ENCODE data around the gene EFNA4. TPM values are rescaled to one million over a fixed set of nuclear protein-coding genes. Genes with fewer than 3 reads are reported as not detected.

The EFNA4 gene
- total RNA-seq, 1 experiment from 2014 or later, result 45.0 TPM

DNA sequence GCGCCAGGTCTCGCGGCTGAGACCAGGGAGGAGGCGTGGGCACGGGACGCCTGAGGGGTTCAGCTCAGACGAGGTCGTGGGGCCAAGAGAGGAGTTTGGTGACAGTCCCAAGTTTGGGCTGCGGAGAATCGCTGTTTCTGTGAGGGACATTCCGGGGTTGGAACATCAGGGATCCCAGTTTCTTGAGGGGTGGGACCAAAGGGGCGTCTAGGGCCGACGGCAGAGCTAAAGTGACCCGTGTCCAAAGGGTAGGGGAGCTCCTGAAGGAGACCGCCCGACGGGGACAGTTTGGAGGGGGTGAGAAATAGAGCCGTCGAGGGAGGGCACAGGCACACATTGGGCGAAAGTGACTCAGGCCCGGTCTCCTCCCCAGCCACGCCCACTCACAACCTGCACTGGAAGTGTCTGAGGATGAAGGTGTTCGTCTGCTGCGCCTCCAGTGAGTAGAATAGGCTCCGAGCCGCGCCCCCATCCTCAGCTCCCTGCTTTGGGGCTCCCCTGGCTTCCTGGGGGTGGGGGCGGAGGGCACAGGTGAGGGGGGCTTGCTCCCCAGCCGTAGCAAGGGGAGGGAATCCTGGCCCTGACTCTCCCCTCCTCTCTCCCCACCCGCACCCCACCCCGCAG, 22.1 kb downstream of the EFNA4 start:
- peak; percentile 61 for DNase-seq (ENCODE audit: low spot score)

DNA sequence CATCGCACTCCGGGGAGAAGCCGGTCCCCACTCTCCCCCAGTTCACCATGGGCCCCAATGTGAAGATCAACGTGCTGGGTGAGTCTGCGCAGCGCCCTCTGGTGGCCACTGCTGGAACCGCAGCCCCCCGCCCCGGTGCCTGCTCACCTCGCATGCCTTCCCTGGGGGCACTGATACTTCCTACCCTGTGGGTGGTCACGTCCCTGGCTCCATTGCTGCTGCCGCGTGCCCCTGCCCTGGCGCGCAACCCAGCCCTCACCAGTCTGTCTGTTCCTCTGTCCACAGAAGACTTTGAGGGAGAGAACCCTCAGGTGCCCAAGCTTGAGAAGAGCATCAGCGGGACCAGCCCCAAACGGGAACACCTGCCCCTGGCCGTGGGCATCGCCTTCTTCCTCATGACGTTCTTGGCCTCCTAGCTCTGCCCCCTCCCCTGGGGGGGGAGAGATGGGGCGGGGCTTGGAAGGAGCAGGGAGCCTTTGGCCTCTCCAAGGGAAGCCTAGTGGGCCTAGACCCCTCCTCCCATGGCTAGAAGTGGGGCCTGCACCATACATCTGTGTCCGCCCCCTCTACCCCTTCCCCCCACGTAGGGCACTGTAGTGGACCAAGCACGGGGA, 22.7 kb downstream of the EFNA4 start:
- peak; percentile 73 for DNase-seq (ENCODE audit: low spot score)

DNA sequence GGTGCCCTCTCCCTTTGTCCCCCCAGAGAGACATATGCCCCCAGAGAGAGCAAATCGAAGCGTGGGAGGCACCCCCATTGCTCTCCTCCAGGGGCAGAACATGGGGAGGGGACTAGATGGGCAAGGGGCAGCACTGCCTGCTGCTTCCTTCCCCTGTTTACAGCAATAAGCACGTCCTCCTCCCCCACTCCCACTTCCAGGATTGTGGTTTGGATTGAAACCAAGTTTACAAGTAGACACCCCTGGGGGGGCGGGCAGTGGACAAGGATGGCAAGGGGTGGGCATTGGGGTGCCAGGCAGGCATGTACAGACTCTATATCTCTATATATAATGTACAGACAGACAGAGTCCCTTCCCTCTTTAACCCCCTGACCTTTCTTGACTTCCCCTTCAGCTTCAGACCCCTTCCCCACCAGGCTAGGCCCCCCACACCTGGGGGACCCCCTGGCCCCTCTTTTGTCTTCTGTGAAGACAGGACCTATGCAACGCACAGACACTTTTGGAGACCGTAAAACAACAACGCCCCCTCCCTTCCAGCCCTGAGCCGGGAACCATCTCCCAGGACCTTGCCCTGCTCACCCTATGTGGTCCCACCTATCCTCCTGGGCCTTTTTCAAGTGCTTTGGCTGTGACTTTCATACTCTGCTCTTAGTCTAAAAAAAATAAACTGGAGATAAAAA, 23.5 kb downstream of the EFNA4 start:
- no peak for DNase-seq (ENCODE audit: low spot score)

DNA sequence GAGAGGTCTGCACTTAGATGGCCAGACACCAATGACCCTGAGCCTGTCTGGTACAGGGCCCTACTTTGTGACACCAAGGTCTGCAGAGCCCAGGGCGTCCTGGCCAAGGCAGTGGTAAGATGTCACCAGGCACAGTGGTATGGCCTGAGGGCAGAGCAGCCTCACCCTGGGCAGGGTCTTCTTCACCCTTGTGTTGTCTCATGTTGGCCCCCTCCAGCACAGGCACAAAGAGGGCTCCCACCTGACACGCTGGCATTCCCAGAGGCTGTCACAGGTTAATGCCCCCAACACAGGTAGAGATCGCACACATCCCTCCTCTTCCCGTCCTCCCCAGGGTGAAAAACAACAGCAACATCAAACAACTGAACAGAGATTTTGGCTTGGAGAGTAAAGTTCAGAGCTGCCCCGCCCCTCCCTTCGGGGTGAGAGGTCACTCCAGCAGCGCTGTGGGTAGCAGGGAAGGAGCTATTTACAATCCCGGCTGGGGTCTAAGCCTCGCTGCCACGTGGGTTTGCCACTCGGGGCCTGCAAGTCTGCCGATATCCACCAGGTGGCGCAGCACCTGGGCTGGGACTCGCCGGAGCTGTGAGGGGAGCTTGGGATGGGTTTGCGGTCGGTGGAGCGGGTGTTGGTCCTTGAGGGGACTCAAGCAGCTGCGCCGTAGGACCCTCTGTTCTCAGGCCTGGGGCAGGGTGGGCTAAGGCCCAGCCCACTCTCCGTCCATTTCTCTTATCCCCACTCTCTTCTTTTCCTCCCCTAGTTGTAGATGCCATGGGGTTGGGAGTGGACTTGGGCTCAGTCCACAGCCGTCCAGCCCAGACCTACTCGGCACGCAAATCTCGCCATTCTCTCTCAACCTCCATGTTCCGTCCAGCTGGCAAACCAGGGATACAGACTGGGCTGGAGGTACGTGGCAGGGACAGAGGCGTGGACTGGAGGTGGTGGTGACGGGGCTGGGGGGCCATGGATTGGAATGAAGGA, 27.8 kb downstream of the EFNA4 start:
- peak; percentile 85 for DNase-seq (ENCODE audit: low spot score)

DNA sequence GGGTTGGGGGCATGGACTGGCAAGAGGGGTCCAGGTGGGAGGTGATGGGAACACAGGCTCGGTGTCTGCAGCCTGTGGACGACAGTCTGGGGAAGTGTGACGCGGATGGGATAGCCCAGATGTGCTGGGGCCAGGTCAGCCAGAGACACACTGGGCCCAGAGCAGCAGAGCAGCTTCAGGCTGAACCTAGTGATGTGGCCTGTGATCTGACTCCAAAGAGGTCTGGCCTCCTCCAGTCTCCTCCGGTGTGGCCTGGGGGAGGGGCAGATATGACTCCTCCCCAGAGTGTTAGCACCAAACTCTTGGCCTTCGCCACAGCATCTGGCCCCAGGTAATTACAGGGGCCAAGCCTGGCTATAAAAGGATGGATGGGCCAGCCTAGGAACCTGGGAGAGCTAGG, 28.6 kb downstream of the EFNA4 start:
- DNase-seq (ENCODE audit: low spot score), result no peak

DNA sequence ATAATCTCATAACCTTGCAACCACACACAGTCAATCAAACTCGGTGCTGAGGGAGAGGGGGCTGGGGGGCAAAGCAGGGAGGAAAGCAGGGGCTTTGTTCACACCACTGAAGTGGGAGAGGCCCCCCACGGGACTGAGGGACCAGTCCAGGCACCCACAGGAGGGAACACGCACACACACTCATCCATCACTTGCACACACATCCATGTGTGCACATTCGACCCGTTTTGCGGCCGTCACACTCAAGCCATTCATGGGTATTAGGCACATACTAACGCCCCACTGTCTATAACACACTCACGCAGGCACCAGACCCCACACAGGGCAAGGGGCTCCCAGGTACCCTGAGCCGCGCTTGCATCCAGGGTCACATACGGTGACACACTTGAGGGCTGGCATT, 29.1 kb downstream of the EFNA4 start:
- no peak for DNase-seq (ENCODE audit: low spot score)

DNA sequence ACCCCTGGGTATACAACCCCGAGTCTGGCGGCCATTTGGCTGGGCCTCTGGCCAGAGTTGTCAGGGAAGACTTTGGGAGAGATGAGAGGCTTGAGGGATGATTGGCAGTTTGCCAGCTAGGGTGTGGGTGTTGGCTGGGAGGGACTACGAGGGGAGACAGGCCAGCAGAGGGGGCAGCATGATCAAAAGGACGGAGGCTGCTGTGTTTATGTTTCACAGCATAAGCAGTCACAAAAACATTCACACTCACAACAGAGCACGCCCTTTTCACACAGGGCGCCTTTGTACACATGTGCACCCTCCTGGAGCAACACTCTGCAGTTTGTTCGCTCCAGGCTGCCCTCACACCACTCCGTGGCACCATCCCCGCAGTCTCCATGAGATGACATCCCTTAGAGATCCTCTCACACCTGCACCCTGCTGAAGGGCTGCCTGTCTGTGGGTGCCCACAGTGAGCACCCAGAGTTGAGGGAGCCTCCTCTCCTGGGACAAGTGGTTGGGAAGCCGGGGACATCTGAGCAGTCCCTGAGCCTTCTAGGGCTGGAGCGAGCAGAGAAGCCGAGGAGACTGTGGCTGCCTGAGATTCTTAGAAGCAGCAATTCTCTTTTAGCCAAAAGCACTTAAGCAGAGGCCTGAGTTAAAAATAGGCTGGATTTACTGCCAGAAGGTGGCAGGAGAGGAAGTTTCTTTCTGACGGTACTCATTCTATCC, 30.5 kb downstream of the EFNA4 start:
- peak; percentile 57 for DNase-seq (ENCODE audit: low spot score)

DNA sequence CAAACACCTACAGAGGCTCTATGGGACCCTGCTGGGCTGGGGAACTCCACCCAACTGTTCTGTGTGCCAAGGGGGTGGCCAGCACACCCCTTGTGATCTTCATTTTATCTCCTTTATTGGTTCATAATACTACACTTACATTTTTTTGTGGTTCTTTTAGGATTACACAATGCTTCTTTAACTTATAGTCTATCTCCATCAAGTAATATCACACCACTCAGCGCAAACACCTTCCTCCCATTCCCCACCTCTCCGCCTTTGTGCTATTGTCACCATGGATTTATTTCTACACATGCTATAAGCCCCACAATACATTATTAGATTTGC, 31.0 kb downstream of the EFNA4 start:
- no peak for DNase-seq (ENCODE audit: low spot score)

DNA sequence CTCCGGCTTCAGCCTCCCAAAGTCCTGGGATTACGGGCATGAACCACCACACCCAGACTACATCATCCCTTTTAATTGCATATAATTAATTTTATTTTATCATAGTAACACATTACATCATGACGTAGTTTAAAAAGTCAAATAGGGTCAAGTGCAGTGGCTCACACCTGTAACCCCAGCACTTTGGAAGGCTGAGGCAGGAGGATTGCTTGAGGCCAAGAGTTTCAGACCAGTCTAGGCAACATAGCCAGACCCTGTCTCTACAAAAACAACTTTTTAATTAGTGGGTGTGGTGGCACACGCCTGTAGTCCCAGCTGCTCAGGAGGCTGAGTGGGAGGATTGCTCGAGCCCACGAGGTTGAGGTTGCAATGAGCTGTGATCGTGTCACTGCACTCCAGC, 35.8 kb downstream of the EFNA4 start:
- DNase-seq (ENCODE audit: low spot score), result no peak

DNA sequence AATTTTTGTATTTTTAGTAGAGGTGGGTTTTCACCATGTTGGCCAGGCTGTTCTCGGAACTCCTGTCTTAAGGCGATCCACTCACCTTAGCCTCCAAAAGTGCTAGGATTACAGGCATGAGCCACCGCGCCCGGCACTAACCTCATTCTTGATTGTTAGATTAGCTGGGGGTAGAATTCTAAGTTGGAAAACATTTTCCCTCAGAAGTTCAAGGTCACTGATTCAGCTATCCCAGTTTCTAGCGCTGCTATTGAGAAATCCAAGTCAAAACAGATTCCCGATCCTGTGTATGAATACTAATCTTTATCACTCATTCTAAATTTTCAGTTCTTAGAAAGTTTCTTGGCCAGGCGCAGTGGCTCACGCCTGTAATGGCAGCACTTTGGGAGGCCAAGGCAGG, 39.8 kb downstream of the EFNA4 start:
- no peak for DNase-seq (ENCODE audit: low spot score)

DNA sequence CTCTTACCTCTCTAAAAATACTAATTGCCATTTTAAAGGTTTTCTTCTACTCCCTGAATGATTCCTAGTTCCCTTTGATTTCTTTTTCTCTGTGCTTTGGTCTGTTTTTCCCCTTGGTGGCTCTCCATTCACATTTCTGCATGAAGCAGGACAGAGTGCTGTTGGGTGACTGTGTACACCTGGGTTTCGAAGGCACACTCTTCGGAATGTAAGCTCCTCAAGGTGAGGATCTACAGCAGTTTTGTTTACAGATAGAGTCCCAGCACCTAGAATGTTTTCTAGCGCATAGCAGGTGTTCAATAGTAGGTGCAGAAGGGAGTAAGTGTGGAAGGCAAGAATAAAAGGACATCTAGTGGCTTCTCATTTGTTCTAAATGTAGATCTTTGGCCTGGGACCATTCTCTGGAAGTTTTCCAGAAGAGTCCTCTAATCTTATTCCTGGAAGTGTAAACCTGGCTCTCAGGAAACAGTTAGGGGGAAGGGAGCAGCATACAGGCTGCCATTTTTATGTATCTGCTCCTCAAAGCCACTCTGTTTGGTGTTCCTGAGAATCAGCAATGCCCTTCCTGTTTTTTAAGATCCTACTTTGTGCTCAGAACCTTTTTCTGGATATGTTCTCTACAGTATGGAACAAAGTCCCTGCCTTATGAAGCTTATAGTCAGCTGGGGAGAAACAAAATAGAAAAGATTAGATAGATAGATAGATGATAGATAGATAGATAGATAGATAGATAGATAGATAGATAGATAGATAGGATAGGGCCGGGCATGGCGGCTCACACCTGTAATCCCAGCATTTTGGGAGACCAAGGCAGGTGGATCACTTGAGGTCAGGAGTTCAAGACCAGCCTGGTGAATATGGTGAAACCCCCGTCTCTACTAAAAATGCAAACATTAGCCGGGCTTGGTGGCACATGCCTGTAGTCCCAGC, 41.3 kb downstream of the EFNA4 start:
- no peak for DNase-seq (ENCODE audit: low spot score)

DNA sequence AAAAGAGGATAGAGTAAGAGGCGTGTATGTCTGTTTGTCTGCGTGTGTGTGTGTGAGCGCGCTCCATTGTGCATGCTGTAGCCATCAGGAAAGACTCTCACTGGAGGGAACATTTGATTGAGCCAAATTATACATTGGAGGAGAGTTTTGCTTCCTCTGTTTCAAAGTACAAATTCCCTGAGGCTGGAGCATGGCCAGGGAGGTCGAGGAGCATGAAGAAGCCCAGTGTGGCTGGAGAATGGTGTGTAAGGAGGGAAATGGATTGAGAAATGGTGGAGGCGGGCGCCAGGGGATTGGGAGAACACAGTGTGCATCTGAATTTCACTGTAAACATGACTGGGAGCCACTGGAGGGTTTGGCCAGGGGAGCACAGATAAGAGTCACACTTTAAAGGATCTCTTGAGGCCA, 42.1 kb downstream of the EFNA4 start:
- no peak for DNase-seq (ENCODE audit: low spot score)

DNA sequence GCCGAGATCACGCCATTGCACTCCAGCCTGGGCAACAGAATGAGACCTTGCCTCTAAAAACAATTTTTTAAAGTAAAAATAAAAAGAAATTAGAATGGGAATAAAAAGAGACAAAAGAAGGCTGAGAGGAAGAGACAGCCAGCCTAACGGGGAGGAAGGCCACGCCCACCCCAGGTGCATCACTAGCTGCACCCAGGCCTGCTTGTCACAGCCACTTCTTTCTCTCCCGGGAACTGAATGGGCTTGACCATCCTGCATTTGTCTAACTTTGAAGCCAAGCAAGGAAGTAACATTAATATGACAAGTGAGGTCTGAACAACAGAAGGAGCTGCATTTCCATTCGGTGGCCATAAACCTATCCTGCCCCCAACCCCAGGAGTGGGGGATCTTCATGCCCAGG, 43.3 kb downstream of the EFNA4 start:
- DNase-seq (ENCODE audit: low spot score), result no peak

DNA sequence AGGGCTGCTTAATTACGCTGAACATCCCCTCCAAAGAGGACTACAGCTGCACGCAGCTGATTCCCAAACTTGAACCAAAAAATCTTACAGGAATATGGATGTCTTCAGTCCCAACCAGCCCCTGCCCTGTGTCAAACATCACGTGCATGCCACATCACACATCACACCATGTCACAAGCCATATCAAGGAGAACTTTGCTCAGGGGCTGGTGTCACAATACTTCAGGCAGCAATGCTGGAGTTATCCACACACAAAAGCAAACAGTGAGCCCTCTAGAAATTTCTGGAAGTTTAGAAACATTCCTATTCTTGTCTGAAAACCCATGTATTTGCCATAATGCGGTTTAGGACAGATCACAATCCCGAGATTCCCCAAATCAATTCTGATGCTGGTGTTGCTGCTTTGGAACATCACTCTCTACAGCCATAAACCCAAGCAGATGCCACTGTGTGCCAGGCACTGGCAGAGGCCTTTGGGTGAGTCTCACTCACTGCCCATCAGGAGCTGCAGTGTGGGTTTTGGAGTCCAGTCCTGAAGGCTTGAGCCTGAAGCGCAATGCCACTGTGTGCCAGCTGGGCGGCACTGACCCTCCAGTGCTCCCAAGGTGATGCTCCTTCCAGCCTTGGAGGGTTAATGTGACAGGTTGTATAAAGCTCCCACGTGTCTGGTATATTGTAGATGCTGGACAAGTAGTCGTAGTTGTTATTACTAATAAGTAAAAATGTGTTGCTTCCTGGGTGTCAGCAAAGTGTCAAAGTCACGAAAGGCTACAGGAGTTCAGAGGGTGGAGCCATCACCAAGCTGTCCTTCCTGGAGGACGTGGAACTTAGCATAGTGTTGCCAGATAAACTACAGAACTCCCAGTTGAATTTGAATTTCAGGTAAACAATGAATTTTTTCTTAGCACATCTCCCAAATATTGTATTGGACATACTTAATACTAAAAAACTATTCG, 44.0 kb downstream of the EFNA4 start:
- DNase-seq (ENCODE audit: low spot score), result peak; percentile 44

DNA sequence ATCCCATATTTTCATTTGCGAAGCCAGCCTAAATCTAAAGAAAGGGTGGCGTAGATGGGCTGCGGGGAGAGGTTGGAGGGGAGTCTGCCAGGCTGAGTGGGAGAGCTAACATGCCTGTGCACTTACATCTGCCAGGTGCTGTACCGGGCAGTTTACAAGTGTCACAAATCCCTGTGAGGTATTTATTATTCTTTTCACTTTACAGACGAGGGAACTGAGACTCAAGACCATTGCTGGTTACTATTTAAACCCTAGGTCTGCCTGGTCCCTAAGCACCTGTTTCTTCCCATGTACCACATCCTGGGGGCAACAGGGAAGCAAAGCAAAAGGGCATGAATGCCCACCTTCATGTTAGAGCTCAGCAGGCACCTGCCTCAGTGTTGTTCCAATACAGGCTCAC, 44.8 kb downstream of the EFNA4 start:
- DNase-seq (ENCODE audit: low spot score), result no peak

DNA sequence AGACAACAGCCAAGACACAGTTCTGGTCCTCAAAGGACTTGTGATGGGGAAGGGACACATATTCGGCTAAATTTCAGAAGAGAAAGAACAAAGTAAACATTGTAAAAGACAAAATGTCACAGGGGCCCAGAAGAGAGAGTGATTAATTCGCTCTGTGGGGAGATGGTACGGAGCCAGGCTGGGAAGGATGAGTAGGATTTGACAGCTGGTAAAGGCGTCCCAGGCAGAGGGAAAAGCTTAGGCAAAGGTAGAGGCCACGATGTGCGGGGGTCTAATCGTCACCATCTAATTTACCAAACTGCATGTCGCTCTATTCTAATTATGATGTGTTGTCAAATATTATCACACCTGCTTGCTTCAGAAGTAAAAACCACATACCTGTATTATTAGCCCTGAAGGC, 46.8 kb downstream of the EFNA4 start:
- no peak for DNase-seq (ENCODE audit: low spot score)

DNA sequence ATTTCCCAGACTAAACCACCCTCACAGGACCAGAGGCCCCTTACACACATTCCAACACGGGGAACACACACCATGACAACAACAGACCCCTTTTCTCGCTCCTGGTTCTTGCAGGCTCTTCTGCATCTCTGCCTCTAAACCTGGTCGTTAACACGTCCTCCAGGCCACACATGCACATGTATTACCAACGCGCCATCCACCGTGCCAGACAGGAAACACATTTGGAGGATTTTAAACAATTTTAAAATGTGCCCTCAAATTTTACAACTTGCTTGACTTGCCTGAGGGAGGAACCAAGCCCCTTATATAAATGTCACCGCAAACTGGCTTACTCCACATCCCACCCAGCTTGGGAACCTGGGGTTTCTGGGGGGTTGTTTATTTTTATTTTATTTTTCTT, 47.3 kb downstream of the EFNA4 start:
- no peak for DNase-seq (ENCODE audit: low spot score)

DNA sequence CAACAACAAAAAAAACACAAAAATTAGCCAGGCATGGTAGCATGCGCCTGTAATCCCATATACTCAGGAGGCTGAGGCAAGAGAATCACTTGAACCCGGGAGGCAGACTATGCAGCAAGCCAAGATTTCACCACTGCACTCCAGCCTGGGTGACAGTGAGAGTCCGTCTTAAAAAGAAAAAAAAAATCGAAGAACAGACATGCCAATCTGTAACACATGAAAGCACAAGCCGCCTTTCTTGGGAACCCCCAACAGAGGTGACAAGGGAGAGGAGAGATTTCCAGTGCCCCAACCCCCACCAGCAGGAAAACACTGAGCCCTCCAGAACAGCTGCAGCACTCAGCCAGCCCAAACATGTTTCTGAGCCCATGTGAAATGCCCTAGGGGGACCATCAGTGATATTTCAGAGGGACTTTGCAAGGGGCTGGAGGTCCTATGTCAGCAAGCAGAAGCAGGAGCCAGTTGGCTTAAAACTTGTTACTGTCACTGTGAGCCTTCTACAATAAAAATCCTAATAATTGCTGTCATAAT, 50.0 kb downstream of the EFNA4 start:
- no peak for DNase-seq (ENCODE audit: low spot score)

Measured in HT-29 (cell line).